HG03135 (cell line): ENCODE measurements around the gene STX8.

Experiments
- ATAC-seq: cut with Tn5 transposase; IDR thresholded peaks from one replicate; pipeline ENCODE4 v1.9.1; 2021; ENCODE audit warnings: mild to moderate bottlenecking, moderate library complexity; ENCODE audit not compliant: unreplicated experiment

STX8 gene

DNA sequence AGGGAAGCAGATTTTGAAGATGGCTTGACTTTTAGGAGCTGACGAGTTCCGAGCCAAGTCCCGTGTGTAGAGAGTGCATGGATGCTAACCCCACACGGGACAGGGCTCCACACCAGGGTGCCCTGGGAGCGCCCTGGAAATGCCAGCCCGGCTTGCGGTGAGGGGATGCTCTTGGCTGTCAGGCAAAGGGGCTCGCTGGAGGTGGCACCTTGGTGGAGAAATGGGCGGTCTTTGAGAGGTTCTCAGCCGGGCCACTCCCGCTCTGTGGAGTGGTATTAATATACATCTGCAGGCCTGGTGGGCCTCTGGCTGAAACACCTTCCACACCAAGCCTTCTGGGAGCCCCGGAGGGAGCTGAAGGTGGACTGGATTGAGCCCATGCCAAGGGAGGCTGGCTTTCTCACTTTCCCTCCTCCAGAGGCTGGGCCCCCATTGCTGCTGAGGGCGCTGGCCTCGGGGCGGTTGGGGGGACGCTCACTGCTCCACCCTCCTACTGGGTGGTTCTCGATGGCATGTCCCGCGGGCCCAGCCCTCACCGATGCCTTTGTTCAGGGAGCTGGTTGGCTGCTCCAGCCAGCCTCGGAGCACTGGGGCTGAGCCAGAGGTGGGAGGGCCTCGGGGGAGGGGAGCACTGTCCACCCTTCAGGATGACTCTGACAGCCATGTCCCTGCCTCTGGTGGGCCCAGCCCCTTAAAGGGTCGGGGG lies 344.0 kb downstream of the STX8 start:
- no peak for ATAC-seq

DNA sequence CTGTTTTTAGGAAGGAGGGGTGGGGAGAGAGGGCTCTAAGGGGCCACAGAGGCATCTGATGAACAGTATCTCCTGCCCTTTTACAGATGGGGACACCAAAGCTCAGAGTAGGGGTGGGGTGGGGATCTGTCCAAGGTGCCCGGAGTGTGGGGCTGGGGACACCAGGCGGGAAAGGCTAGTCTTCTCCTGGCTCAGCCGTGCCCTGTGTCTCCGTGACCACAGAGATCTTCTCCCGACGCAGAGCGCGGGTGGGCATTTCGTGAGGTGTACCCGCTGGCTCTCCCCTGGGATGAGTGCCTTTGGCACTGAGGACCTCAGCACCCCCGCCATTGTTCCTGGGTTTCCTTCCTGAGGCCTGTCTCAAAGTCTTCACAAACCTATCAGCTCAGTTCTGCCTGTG lies 344.8 kb downstream of the STX8 start:
- ATAC-seq = no peak

DNA sequence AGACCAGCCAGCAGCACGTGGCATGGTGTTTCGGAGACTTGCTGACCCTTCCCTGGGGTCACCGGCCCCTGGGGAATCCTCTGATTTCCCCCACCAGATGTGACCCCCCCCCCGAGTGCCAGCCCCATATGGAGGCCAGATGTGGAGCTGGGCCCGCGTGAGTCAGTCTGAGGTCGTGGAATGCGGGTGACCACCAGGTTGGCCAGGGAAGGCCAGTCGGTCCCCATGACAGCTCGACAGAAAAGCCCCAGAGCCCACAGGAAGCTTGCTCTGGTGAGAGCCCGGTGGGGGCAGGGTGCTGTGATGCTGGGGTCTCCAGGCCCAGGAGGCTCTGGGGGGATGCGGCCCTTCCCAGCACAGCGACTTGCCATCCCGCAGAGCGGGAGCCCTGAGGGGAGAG lies 345.3 kb downstream of the STX8 start:
- no peak for ATAC-seq

DNA sequence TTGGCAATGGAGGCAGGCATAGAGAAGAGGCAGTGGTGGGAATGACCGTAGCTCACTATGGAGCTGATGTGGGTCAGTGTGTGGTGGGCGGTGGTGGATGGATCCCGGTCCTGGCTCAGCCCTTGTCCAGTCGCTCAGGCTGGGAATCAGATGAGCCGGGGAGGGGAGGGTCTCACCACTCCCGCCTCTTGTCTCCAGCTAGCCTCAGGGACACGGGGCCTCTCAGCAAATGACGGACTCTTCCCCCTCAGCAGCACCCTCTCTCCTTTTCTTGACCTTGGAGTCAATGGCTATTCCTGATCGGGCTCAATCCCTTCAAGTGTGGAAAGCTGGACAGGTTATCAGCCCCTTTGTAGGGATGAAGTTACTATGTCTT lies 345.8 kb downstream of the STX8 start:
- ATAC-seq = no peak

DNA sequence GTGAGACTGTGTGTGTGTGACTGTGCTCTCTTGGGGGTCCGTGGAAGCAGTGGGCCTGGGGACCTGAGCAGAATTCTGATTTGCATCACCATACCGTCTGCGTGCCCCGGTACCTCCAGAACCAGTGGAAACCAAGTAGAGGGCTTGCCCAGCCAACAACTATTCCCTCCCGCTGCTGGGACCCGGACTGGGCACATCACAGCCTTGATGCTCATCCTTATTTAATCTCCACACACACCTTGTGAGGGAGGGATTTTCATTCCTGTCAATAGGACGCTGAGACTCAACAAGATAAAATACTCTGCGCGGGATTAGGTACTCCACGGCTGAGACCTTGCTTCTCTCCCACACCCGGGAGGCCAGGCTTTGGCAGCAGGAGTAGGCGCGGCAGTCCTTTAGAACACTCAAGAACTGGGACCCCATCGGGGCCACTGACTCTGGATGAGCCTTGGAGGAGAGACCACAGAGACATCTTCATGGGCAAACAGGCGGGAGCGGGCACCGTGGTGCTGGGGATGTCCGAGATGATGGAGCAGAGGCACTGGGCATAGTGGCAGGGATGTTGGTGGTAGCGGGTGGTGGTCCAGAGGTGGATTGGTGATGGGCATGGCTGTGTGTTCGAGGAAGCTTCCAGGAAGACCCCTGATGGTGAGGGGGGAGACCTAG lies 346.3 kb downstream of the STX8 start:
- no peak for ATAC-seq

DNA sequence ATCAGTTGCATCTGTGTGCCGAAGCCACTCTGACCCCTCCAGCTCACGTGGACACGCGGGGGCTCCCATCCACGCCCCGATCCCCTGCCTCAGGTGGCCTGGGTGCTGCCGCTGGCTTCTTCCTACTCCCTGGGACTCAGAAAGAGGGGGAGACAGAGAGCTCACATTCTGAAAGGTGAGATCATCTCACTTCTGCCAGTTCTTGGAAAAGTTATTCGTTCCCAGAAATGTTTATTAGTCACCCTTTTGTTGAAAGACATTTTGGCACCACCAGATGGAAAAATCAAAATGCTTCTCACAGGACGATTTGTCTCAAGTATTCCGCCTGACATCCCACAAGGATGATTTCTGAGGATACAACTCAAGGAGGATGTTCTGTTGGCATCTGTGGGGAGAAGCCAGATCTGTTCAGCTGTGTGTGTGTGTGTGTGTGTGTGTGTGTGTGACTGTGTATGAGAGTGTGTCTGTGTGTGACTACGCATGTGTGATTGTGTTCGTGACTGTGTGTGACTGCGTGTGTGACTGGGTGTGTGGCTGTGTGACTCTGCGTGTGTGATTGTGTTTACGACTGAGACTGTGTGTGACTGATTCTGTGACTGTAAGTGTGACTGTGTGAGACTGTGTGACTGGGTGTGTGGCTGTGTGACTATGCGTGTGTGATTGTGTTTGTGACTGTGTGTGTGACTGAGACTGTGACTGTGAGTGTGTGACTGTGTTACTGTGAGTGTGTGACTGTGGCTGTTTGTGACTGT lies 347.0 kb downstream of the STX8 start:
- no peak for ATAC-seq

DNA sequence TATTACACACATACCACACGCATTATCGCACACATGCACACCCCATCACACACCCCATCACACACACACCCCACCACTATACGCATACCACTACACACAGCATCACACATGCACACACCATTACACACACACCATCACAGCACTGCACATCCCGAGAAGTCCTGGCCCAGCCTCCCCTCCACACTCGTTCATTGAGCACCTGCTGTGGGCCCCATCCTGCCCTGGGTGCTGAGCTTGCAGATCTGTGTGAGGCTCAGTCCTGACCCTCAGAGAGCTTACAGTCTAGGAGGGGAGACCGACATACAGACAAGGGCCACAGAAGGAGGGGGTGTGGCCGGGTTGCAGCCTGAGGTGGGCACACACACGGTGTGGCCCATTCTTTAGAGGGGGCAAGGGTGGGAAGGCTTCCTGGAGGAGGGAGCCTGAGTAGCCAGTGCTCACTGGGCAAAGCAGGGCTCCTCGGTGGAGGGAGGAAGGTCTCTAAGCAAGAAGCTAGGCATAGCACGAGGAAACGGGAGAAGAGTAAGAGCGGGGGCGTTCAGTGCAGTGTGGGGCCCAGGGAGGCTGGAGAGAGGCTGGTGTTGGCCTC lies 347.7 kb downstream of the STX8 start:
- ATAC-seq = no peak

DNA sequence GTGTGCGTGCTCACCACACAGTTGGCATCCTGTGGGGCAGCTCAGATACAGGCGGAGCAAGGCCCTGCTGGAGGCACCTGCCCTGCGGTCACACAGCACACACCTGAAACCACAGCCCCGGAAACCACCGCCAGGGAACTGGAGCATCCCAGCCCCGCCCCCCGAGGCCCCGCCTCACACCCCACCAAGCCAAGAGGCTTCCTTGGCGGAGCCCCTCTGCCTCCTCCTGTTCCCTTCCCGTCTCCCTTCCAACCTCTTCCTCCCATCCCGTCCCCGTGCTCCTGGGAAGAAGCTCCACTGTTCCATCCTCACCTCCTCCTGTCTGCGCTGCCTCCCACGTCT lies 348.9 kb downstream of the STX8 start:
- no peak for ATAC-seq

DNA sequence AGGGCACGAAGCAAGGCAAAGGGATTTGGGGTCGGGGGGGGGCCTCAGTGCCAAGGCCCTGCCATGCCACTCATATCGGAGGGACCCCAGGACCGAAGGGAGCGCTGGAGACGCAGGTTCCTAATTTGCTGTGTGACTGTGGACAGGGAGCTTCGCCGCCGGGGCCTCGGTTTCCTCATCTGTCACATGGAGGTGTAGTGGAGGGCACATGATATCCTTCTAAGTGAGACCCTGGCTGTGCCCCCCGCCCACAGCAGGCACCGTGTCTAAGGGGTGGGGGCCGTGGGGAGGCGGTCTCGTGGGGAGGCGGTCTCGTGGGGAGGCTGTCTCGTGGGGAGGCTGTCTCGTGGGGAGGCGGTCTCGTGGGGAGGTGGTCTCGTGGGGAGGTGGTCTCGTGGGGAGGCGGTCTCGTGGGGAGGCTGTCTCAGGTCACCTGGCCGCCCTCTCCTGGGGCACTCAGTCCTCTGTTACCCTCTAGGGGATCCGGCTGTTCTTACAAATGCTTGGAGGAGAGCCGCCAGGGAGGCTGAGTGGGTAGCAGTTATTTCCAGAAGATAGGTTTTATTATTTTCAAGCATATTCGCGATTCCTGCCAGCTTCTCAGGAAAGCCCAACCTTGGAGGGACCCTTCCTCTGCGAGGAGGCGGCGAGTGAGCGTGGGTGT lies 349.4 kb downstream of the STX8 start:
- ATAC-seq = no peak

DNA sequence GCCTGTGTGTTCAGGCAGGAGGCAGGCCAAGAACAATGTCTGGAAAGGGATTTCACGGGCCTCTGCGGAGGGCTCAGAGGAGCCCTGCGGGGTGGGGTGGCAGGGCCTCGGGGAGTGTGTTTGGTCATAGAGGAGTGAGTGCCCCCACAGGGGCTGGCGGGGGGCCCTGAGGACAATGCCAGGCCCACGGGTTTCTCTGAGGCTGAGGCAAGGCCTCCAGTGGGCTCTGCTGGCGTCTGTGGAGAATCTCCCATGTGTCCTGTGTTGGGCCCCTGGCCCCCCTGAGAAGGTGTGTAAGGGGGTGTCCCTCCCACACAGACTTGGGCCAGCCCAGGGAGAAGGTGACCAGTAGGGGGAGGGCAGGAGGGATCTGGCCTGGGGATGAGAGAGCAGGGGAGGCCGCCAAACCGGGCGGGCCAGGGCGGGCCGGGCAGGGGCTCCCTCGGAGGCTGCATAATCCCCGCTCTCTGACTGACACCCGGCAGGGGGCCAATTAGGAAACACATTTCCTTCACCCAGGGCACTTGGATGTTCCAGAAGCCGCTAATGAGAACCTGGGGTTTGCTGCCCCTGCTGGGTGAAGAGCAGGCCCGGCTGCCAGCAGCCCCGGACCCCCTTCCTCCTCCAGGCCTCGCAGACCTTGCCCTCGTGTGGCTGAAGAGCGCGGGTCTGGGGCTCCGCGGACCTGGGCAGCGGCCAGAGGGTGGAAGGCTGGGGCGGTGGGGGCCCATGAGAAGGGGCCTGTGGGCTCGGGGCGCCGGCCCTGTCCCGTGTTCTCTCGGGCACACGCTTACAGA lies 350.1 kb downstream of the STX8 start:
- ATAC-seq = no peak

DNA sequence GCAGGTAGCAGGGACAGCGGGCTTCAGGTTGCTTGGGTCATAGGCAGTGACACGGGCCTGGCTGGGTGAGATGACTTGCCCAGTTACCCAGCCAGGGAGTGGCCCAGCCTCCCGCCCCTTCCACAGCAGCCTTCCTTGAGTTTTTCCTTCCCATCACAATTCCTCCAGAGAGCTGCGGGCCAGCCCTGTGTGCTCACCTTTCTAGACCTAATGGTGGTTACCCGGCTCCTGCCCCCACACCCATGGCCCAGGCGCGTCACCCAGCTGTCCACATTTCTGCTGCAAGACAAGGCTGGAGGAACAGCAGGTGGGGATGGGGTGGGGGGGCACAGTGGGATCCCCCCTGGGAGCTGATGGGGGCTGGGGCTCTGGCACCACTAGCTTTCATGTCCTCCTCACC lies 351.1 kb downstream of the STX8 start:
- ATAC-seq = no peak

DNA sequence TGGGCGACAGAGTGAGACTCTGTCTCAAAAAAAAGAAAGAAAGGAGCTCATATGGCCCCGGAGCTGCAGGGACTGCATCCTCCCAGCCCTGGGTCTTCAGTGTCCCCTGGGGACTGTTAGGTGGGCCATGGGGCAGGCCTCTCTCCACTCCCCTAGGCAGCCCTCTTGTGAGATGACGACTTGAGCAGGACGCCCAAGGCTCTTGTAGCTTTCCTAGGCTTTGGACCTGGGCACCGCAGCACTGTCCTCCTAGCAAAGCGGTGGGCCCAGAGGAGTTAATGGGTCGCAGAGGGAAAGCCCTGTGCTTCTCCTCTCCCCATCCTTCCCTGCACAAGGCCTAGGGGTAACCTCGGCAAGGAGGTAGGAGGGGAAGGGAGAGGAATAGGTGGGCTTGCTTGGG lies 352.1 kb downstream of the STX8 start:
- ATAC-seq = no peak

DNA sequence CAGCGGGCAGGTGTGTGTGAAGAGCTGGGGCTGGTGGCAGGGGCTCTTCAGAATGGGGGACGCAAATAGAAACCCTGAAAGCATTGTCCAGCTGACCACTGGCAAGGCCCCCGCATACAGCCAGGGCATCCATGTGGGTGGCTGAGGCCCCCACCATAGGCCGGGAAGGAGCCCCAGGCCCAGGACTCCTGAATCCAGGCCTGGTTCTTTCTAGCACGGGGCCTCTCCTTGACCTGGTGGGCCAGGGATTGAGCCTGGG lies 353.8 kb downstream of the STX8 start:
- ATAC-seq = no peak

DNA sequence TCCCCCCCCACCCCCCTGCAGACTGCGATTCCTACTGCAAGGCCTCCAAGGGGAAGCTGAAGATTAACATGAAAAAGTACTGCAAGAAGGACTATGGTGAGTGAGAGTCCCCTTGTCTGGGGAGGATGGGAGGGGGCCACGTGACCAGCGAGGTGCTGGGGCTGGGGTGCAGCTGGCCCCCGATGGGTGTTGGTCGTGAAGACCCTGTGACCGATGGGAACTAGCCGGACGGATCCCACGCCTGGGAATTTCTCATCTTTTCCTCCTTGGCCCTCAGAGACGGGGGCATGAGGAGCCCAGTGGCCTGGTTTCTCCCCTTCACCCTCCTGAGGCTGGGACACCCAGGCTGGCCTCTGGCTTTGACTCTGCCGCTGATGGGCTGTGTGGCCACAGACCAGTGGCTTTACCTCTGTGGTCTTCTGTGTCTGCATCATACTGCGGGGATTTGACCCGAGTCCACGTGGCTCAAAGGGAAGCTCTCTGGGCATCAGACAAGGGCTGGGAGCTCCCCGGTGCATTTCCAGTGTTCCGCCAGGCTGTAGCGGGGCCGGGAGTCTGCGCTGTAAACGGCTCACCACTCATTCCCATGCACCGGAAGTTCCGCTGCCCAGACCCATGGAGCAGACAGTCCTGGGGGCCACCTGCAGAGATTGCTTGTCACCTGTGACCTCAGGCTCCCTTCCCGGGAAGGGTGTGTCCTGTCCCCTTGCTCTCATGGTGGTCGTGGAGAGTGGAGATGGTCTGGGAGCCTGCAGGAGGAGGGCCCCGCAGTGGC lies 354.3 kb downstream of the STX8 start:
- no peak for ATAC-seq

DNA sequence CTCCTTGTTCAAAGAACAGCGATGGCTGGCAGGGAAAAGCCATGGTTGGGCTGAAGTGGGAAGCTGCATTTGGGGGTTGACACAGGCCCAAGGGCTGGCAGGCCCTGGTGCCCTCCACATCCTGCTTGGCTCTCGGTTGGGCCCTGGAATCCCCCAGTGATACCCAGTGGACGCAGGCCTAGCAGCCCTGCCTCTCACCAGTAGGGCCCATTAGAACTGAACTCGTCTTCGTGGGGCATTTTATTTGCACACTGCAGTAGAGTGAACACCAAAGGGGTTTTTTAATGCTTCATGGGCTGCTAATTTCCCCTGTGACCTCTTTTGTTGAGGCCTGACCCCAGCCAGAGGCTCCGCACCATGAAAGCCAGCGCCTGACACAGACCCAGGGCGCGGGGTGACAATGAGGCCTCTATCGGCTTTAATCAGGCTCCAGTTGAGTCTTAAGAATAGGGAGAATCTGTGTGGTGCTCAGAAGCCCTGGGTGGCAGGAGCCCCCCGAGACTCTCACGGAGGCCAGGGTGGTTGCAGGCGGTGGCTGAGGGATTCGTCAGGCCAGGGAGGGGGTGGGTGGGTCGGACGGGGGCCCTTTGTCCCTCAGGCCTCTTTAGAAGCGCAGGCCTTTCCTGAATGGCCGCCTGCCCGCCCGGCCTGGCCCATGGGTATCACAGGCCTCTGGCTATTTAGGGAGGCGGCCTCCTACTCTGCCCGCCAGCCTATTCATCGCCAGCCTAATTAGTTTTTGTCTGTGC lies 355.0 kb downstream of the STX8 start:
- no peak for ATAC-seq

DNA sequence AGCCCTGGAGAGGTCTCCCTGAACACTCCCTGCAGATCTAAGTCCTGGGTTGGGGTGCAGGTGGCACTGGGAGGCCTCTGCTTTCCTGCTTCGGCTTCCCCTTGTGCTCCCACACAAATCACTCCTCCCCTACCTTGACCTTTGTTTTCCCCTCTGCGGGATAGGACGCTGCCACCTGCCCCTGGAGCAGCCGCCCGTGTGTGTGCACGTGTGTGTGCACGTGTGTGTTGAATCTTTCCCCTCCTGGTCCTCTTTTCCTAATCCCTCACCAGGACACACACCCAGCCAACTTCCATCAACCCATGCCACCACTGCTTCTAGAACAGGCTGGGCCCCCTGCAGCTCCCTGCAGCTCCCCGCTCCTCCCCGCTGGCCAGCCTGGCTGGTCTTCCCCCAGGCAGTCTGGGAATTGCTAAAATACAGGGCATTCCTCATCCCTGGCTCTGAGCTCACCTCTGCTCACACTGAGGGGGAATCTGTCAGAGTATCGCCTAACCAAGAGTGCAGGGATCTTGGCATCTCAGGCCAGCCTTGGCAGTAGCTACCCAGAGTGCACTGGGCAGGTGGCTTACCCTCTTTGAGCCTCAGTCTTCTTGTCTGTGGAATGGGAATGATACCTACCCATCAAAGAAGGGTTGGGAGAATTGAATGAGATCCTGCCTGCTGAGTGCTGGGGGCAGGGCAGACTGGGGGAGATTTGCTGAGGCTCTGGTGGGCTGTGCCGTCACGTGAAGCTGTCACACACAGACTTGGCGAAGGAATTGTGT lies 355.8 kb downstream of the STX8 start:
- no peak for ATAC-seq

DNA sequence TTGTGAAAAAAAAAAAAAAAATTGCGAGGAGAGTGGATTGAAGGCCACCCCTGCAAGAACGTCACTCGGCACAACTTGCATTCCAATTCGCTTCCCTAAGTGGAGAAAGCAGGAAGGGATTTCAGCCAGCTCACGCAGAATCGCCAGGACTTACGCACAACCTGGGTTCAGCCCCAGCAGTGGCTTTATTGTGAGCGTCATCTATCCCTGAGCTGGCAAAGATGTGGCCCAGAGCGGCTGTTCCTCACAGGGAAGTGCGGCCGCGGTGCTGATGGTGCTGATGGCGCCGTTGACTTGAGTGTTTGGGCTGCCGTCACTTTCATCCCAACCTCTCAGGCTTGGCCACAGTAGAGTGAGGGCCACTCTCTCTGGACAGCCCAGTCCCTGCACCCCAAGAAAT lies 356.7 kb downstream of the STX8 start:
- no peak for ATAC-seq

DNA sequence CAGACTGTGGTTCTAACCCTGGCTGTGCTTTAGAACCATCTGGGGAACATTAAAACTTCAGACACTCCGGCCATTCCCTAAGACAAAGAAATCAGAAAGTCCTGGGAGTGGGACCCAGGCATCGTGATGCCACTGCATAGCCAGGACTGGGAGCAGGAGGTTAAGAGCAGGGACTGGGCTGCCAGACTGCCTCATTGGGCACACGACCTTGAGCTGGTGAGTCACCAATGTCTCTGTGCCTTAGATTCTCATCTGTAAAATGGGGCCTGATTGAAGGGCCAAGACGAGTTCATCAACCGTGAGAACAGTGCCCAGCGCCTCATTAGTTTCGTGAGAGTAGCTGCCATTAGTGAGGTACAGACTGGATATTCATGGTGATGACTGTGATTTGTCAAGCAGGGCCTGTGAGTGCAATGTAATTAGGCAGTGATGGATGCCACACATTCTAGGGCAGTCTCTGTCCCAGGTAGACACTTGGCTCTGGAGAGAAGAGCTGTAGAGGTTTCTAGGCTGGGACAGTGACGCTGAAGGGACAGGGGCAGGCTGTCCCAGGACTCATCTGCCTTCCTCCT lies 357.5 kb downstream of the STX8 start:
- no peak for ATAC-seq
